Measurements from ENCODE around the gene NAE1. TPM values are rescaled to one million over a fixed set of nuclear protein-coding genes. Genes with fewer than 3 reads are reported as not detected.

NAE1 gene
- 114 and 117 TPM in 2 replicates for total RNA-seq
- long read RNA-seq, transcript NAE1-203 (21 exons, 1,909 nt): minor isoform, 11 of 398 reads
- long read RNA-seq, transcript NAE1-201 (20 exons, 1,837 nt): major isoform, 299 of 398 reads
- long read RNA-seq, transcript NAE1-204 (19 exons, 1,654 nt): minor isoform, 9 of 398 reads
- long read RNA-seq, partial matches to known transcripts: 21 of 398 reads
- long read RNA-seq, other reads (novel, unspliced or antisense): 57 of 398 reads

GRCh38 chr16:66830422-66831404 is at the start of gene NAE1:
Gene NAE1, minus strand, starts transcription at chr16:66830976. Its CDS starts 77 bp downstream, at chr16:66830899.
- peaks cover 17% of the 10 kb centered on the region for H3K27me3 Mint-ChIP-seq
- H3K9me3 Mint-ChIP-seq (ENCODE audit: low read depth): no peaks in the 10 kb centered on the region
- H3K4me1 Mint-ChIP-seq (ENCODE audit: low read depth): peaks cover 14% of the 10 kb centered on the region
- peak within 1 kb of the TSS; percentile 79 for H3K27ac Mint-ChIP-seq
- DNase-seq (ENCODE audit: low spot score, unreplicated experiment): peak; percentile 90
- TF ChIP-seq, protein P1, sequence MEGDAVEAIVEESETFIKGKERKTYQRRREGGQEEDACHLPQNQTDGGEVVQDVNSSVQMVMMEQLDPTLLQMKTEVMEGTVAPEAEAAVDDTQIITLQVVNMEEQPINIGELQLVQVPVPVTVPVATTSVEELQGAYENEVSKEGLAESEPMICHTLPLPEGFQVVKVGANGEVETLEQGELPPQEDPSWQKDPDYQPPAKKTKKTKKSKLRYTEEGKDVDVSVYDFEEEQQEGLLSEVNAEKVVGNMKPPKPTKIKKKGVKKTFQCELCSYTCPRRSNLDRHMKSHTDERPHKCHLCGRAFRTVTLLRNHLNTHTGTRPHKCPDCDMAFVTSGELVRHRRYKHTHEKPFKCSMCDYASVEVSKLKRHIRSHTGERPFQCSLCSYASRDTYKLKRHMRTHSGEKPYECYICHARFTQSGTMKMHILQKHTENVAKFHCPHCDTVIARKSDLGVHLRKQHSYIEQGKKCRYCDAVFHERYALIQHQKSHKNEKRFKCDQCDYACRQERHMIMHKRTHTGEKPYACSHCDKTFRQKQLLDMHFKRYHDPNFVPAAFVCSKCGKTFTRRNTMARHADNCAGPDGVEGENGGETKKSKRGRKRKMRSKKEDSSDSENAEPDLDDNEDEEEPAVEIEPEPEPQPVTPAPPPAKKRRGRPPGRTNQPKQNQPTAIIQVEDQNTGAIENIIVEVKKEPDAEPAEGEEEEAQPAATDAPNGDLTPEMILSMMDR (IDR thresholded peaks at IDR 0.05; ENCODE audit: unreplicated experiment): peak; percentile 99
- peak within 1 kb of the TSS; percentile 69 for H3K4me3 Mint-ChIP-seq (ENCODE audit: low read depth)
- peaks cover 10% of the 10 kb centered on the region for H3K36me3 Mint-ChIP-seq (ENCODE audit: insufficient read depth)

DNA sequence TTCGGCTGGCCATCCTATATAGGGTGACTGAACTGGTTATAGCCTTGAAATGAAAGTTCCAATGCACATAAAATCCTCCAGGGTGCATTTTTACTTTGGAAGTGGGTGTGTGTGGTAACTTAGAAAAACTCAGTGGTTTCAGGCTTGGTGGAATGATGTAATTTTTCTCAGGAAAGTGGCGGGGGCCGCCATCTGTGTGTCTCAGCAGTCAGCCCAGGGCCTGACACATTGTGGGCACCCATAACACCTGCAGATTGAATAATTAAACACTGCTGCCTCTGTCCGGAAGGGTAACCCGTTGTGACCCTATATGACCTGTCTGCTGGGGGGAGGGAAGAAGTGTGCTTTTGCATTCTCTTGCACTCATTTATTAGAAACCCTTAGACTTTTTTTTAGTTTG is 47.3 kb upstream of the NAE1 start:
- H3K9me3 Mint-ChIP-seq (ENCODE audit: low read depth): no peaks in the 10 kb centered on the region
- no peak overlapping the region for H3K27ac Mint-ChIP-seq
- TF ChIP-seq, protein P1 (IDR thresholded peaks at IDR 0.05; ENCODE audit: unreplicated experiment): no peak
- no peaks in the 10 kb centered on the region for H3K36me3 Mint-ChIP-seq (ENCODE audit: insufficient read depth)
- no peak for DNase-seq (ENCODE audit: low spot score, unreplicated experiment)
- peaks cover 6% of the 10 kb centered on the region for H3K4me1 Mint-ChIP-seq (ENCODE audit: low read depth)
- H3K27me3 Mint-ChIP-seq: peaks cover 20% of the 10 kb centered on the region
- no peak overlapping the region for H3K4me3 Mint-ChIP-seq (ENCODE audit: low read depth)

DNA sequence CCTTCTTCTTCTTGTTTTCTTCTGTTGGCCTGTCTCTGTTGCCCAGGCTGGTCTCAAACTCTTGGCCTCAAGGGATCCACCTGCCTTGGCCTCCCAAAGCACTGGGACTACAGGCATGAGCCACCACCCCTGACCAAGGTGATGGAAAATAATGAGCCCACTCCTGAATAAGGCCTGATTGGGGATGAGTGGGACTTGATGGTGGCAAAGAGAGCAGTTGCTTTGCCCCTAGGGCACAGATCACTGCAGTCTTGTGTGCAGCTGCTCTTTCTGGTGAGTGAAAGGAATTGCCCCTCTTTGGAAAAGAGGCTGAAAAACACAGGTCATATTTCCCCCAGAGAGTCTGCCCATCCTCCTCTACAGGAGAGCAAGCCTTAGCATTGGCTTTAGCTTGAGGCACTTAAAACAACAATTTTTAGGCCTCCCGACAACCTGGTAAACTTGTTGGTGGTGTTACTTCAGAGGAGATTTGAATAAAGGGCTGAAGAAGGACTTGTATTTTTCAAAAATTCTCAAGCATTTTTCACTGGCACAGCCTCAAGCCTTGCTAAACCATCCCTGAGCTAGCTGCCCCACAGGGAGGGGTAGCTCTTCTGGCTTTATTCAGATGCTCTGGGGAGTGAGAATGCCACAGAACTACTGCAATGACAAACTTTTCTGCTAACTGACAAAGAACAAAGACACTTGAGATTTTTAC is 43.5 kb upstream of the NAE1 start:
- peaks cover 2% of the 10 kb centered on the region for H3K4me1 Mint-ChIP-seq (ENCODE audit: low read depth)
- peaks cover 29% of the 10 kb centered on the region for H3K27me3 Mint-ChIP-seq
- DNase-seq (ENCODE audit: low spot score, unreplicated experiment): no peak
- no peaks in the 10 kb centered on the region for H3K36me3 Mint-ChIP-seq (ENCODE audit: insufficient read depth)
- H3K9me3 Mint-ChIP-seq (ENCODE audit: low read depth): no peaks in the 10 kb centered on the region
- peak overlapping the region; percentile 41 for H3K27ac Mint-ChIP-seq
- TF ChIP-seq, protein P1 (IDR thresholded peaks at IDR 0.05; ENCODE audit: unreplicated experiment): no peak
- H3K4me3 Mint-ChIP-seq (ENCODE audit: low read depth): no peak overlapping the region

DNA sequence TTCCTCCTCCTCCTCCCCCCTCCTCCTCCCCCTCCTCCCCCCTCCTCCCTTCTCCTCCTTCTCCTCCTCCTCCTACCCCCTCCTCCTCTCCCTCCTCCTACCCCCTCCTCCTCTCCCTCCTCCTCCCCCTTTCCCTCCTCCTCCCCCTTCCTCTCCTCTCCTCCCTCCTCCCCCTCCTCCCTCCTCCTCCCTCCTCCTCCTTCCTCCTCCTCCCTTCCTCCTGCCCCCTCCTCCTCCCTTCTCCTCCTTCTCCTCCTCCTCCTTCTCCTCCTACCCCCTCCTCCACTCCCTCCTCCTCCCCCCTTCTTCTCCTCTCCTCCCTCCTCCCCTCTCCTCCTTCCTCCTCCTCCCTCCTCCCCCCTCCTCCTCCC is 42.9 kb upstream of the NAE1 start:
- TF ChIP-seq, protein P1 (IDR thresholded peaks at IDR 0.05; ENCODE audit: unreplicated experiment): no peak
- Mint-ChIP-seq H3K4me3 (ENCODE audit: low read depth) (no peak overlapping the region), H3K27ac (no peak overlapping the region), H3K9me3 (ENCODE audit: low read depth) (no peaks in the 10 kb centered on the region), H3K36me3 (ENCODE audit: insufficient read depth) (no peaks in the 10 kb centered on the region), H3K27me3 (peaks cover 29% of the 10 kb centered on the region), H3K4me1 (ENCODE audit: low read depth) (peaks cover 2% of the 10 kb centered on the region)
- no peak for DNase-seq (ENCODE audit: low spot score, unreplicated experiment)
